Spleen (tissue), 7 donors: Measurements from ENCODE around the gene LCN10.

Experiments
- POLR2A ChIP-seq, 3 donors: fragments of 450-650 bp; IDR thresholded peaks; one replicate each; pipeline ENCODE4 v1.5.1; 2017; ENCODE audit warnings: antibody characterized with exemption in 3 of 3, mild to moderate bottlenecking in 1 of 3
- TF ChIP-seq, protein P1 (sequence below), 11 experiments: fragments of 200-600 bp in 7 of 11; fragments of 450-650 bp in 4 of 11; sonication (generic) in 4 of 11; IDR thresholded peaks in 8 of 11; conservative IDR thresholded peaks in 3 of 11; 1 replicate in 7 of 11; 2 replicates in 4 of 11; pipeline versions ENCODE4 v1.4.0 to v1.8.0; 2016 to 2021; ENCODE audit warnings: antibody characterized with exemption in 11 of 11, inconsistent platforms in 4 of 11, mild to moderate bottlenecking in 1 of 11
- donor health status: DM: no; HTN: no; CAD: no; lungs with moderate emphysema.
- donor health status: DM: no; HTN: no; CAD: no.
- donor health status: DM: no; HTN: no; CAD: no.

DNA sequence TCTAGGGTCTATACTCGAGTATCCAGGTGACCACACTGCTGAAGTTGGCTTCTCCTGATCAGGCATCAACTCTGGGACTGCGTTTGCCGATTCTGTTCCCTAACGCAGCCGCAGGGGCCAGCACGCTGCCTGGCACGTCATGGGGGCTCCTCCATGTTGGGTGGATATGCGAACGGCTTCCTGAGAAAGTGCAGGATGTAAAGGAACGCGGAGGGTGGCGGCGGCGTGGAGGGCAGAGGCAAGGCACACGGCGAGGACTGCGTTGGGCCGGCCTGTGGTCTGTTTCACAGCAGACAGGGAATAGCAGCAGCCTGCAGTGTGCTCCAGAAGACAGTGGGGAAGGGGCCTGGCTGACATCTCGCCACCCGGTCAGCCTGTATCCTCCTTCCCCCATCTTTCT, 3.8 kb downstream of the LCN10 start:
- TF ChIP-seq, protein P1, sequence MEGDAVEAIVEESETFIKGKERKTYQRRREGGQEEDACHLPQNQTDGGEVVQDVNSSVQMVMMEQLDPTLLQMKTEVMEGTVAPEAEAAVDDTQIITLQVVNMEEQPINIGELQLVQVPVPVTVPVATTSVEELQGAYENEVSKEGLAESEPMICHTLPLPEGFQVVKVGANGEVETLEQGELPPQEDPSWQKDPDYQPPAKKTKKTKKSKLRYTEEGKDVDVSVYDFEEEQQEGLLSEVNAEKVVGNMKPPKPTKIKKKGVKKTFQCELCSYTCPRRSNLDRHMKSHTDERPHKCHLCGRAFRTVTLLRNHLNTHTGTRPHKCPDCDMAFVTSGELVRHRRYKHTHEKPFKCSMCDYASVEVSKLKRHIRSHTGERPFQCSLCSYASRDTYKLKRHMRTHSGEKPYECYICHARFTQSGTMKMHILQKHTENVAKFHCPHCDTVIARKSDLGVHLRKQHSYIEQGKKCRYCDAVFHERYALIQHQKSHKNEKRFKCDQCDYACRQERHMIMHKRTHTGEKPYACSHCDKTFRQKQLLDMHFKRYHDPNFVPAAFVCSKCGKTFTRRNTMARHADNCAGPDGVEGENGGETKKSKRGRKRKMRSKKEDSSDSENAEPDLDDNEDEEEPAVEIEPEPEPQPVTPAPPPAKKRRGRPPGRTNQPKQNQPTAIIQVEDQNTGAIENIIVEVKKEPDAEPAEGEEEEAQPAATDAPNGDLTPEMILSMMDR (IDR thresholded peaks at IDR 0.05 in 8 of 11, conservative IDR thresholded peaks at IDR 0.05 in 3 of 11), result no peak
- TF ChIP-seq POLR2A (IDR thresholded peaks at IDR 0.05), result no peak
